WTC11 (cell line): ENCODE results near the gene RNF25. TPM values are rescaled to one million over a fixed set of nuclear protein-coding genes. Genes with fewer than 3 reads are reported as not detected.

ENCODE experiments used
- ATAC-seq: fragments of 200-7000 bp; cut with Tn5 transposase; 2 replicates; pipeline ENCODE4 v1.10.0; 2021; ENCODE audit warnings: mild to moderate bottlenecking, moderate library complexity
- CTCF ChIA-PET: fragments of 300-600 bp; sonication (Branson Sonifier 250); formaldehyde crosslinking; loops from one replicate; lab custom pipeline; 2021; ENCODE audit warnings: antibody characterized with exemption; lab: Charles Lee
- POLR2A ChIA-PET: fragments of 350-600 bp; sonication (Branson Sonifier 250); formaldehyde crosslinking; loops from one replicate; lab custom pipeline; 2021; ENCODE audit warnings: antibody characterized with exemption; lab: Charles Lee
- DNase-seq: peaks from one replicate; pipeline ENCODE4 v3.0.0; 2021; ENCODE audit warnings: low spot score
- H3K27ac Mint-ChIP-seq: 2 replicates; pipeline ENCODE4 v1.8.0; 2021; ENCODE audit warnings: mixed read lengths
- H3K27me3 Mint-ChIP-seq: 2 replicates; pipeline ENCODE4 v1.8.0; 2021; ENCODE audit warnings: low read depth, mild to moderate bottlenecking, moderate library complexity, mixed read lengths
- H3K36me3 Mint-ChIP-seq: 2 replicates; pipeline ENCODE4 v1.8.0; 2021; ENCODE audit warnings: mixed read lengths
- H3K4me1 Mint-ChIP-seq: 2 replicates; pipeline ENCODE4 v1.8.0; 2022; ENCODE audit warnings: mixed read lengths
- H3K4me3 Mint-ChIP-seq: 2 replicates; pipeline ENCODE4 v1.8.0; 2021; ENCODE audit warnings: mild to moderate bottlenecking, moderate library complexity, mixed read lengths
- H3K9me3 Mint-ChIP-seq: 2 replicates; pipeline ENCODE4 v1.8.0; 2021; ENCODE audit warnings: mixed read lengths
- CBFB ChIP-seq: sonication (generic); formaldehyde crosslinking; IDR thresholded peaks from 2 replicates; pipeline ENCODE4 v1.8.1; 2022; ENCODE audit warnings: mild to moderate bottlenecking, low read depth, missing genetic modification reagents
- CREB1 ChIP-seq: sonication (generic); formaldehyde crosslinking; IDR thresholded peaks from 2 replicates; pipeline ENCODE4 v1.8.0; 2023; ENCODE audit warnings: mild to moderate bottlenecking, missing genetic modification reagents
- E2F1 ChIP-seq: sonication (generic); formaldehyde crosslinking; IDR thresholded peaks from 2 replicates; pipeline ENCODE4 v1.8.0; 2022; ENCODE audit warnings: mild to moderate bottlenecking, missing genetic modification reagents
- EMX1 ChIP-seq: fragments of 250-450 bp; sonication (Bioruptor Pico); IDR thresholded peaks from 2 replicates; pipeline ENCODE4 v1.8.0; 2021; ENCODE audit warnings: mild to moderate bottlenecking
- ETV6 ChIP-seq: sonication (generic); formaldehyde crosslinking; IDR thresholded peaks from 2 replicates; pipeline ENCODE4 v1.8.1; 2022; ENCODE audit warnings: mild to moderate bottlenecking, missing genetic modification reagents
- FOXK1 ChIP-seq: sonication (generic); formaldehyde crosslinking; IDR thresholded peaks from 2 replicates; pipeline ENCODE4 v1.8.0; 2022; ENCODE audit warnings: mild to moderate bottlenecking, moderate library complexity, missing genetic modification reagents
- FOXP4 ChIP-seq: sonication (generic); formaldehyde crosslinking; IDR thresholded peaks from 2 replicates; pipeline ENCODE4 v1.8.0; 2022; ENCODE audit warnings: mild to moderate bottlenecking, missing genetic modification reagents
- GABPB1 ChIP-seq: sonication (generic); formaldehyde crosslinking; IDR thresholded peaks from 2 replicates; pipeline ENCODE4 v1.8.1; 2023; ENCODE audit warnings: mild to moderate bottlenecking, missing genetic modification reagents
- GRHL2 ChIP-seq: fragments of 250-450 bp; sonication (Bioruptor Pico); IDR thresholded peaks from 2 replicates; pipeline ENCODE4 v1.8.0; 2022; ENCODE audit warnings: mild to moderate bottlenecking, moderate library complexity; ENCODE audit not compliant: insufficient replicate concordance, severe bottlenecking
- JAZF1 ChIP-seq: fragments of 250-450 bp; sonication (Bioruptor Pico); IDR thresholded peaks from 2 replicates; pipeline ENCODE4 v1.9.0; 2021; ENCODE audit warnings: moderate library complexity, mild to moderate bottlenecking, inconsistent platforms
- MLX ChIP-seq: sonication (generic); formaldehyde crosslinking; IDR thresholded peaks from 2 replicates; pipeline ENCODE4 v1.8.1; 2023; ENCODE audit warnings: mild to moderate bottlenecking, missing genetic modification reagents, moderate library complexity
- NFE2L1 ChIP-seq: sonication (generic); formaldehyde crosslinking; IDR thresholded peaks from 2 replicates; pipeline ENCODE4 v1.8.1; 2023; ENCODE audit warnings: missing genetic modification reagents
- OVOL2 ChIP-seq: fragments of 250-450 bp; sonication (Bioruptor Pico); IDR thresholded peaks from 2 replicates; pipeline ENCODE4 v1.9.0; 2021; ENCODE audit warnings: mild to moderate bottlenecking, borderline replicate concordance
- PREB ChIP-seq: sonication (generic); formaldehyde crosslinking; IDR thresholded peaks from 2 replicates; pipeline ENCODE4 v1.8.1; 2022; ENCODE audit warnings: mild to moderate bottlenecking, missing genetic modification reagents, moderate library complexity, borderline replicate concordance
- SMAD4 ChIP-seq: sonication (generic); formaldehyde crosslinking; IDR thresholded peaks from 2 replicates; pipeline ENCODE4 v1.8.0; 2022; ENCODE audit warnings: mild to moderate bottlenecking, missing genetic modification reagents
- SP1 ChIP-seq: sonication (generic); formaldehyde crosslinking; conservative IDR thresholded peaks from 2 replicates; pipeline ENCODE4 v1.8.1; 2022; ENCODE audit warnings: missing genetic modification reagents
- TEAD4 ChIP-seq: sonication (generic); formaldehyde crosslinking; IDR thresholded peaks from 2 replicates; pipeline ENCODE4 v1.8.0; 2022; ENCODE audit warnings: mild to moderate bottlenecking, missing genetic modification reagents
- ZMAT4 ChIP-seq: fragments of 250-450 bp; sonication (Bioruptor Pico); IDR thresholded peaks from 2 replicates; pipeline ENCODE4 v1.9.0; 2021; ENCODE audit warnings: mild to moderate bottlenecking
- ZNF219 ChIP-seq: sonication (generic); formaldehyde crosslinking; IDR thresholded peaks from 2 replicates; pipeline ENCODE4 v1.8.0; 2023; ENCODE audit warnings: missing genetic modification reagents, mild to moderate bottlenecking, borderline replicate concordance
- ZNF263 ChIP-seq: sonication (generic); formaldehyde crosslinking; IDR thresholded peaks from 2 replicates; pipeline ENCODE4 v1.8.1; 2022; ENCODE audit warnings: low read depth, mild to moderate bottlenecking, moderate library complexity, missing genetic modification reagents
- ZNF425 ChIP-seq: fragments of 250-450 bp; sonication (Bioruptor Pico); conservative IDR thresholded peaks from 2 replicates; pipeline ENCODE4 v1.9.0; 2021; ENCODE audit warnings: mild to moderate bottlenecking
- ZNF512 ChIP-seq: sonication (generic); formaldehyde crosslinking; IDR thresholded peaks from 2 replicates; pipeline ENCODE4 v1.8.1; 2022; ENCODE audit warnings: missing genetic modification reagents, borderline replicate concordance
- ZNF671 ChIP-seq: fragments of 250-450 bp; sonication (Bioruptor Pico); IDR thresholded peaks from 2 replicates; pipeline ENCODE4 v1.8.0; 2021; ENCODE audit warnings: mild to moderate bottlenecking
- total RNA-seq: library from RNA; stranded (reverse); gene quantifications from 3 replicates; pipeline ENCODE4 v1.2.3, GENCODE V29; 2021

Gene RNF25
- total RNA-seq, 1 experiment from 2014 or later = 23.9 TPM

GRCh38 chr2:218709908-218710307 lies 38.1 kb upstream of the RNF25 start:
- POLR2A ChIA-PET = interaction anchor here (0.6 to 1.0 kb wide), 3 partner anchors 51 to 495 kb away, joined by 3 to 7 read pairs (median 3); partner anchors contain the start of genes BCS1L and ZNF142
- TF ChIP-seq CREB1 (CRISPR knock-in tag) (no peak), GRHL2 (CRISPR knock-in tag) (no peak), ZNF219 (CRISPR knock-in tag) (no peak), ZNF671 (CRISPR knock-in tag) (no peak), JAZF1 (no peak), SP1 (no peak), ZNF263 (no peak), PREB (CRISPR knock-in tag) (no peak), OVOL2 (no peak), E2F1 (CRISPR knock-in tag) (no peak), NFE2L1 (no peak)
- peaks cover 11% of the 10 kb centered on the region for H3K4me1 Mint-ChIP-seq
- H3K27ac Mint-ChIP-seq = no peak overlapping the region
- peak overlapping the region; percentile 98 for H3K4me3 Mint-ChIP-seq
- peaks cover 3% of the 10 kb centered on the region; the same call in 1 of the 2 replicates for H3K36me3 Mint-ChIP-seq
- no peak for DNase-seq
- no peaks in the 10 kb centered on the region; the same call in 1 of the 2 replicates for H3K27me3 Mint-ChIP-seq
- CTCF ChIA-PET = interaction anchor here (0.6 to 2.4 kb wide), 28 partner anchors 10 to 291 kb away, joined by 3 to 30 read pairs (median 4); partner anchors contain the start of genes BCS1L, CYP27A1, RNF25 and STK36
- ATAC-seq = no peak
- peaks cover 4% of the 10 kb centered on the region for H3K9me3 Mint-ChIP-seq

- H3K36me3 Mint-ChIP-seq = peaks cover 3% of the 10 kb centered on the region; the same call in 1 of the 2 replicates
- H3K4me3 Mint-ChIP-seq = no peak overlapping the region
- CTCF ChIA-PET = interaction anchor here (0.7 to 1.3 kb wide), 4 partner anchors 21 to 464 kb away, joined by 3 to 8 read pairs (median 4); no protein-coding TSS in a partner anchor
- no peak overlapping the region for H3K27ac Mint-ChIP-seq
- POLR2A ChIA-PET = no interaction called here
- no peak for ATAC-seq
- no peak for DNase-seq
- peaks cover 4% of the 10 kb centered on the region for H3K9me3 Mint-ChIP-seq
- no peak for TF ChIP-seq CREB1 (CRISPR knock-in tag)
- no peak for TF ChIP-seq ZNF263
- no peak for TF ChIP-seq CBFB (CRISPR knock-in tag)
- no peak for TF ChIP-seq FOXK1 (CRISPR knock-in tag)
- no peak for TF ChIP-seq MLX (CRISPR knock-in tag)
- TF ChIP-seq TEAD4 = no peak
- TF ChIP-seq JAZF1 = no peak
- TF ChIP-seq ZNF425 (CRISPR knock-in tag) = no peak
- no peak for TF ChIP-seq FOXP4 (CRISPR knock-in tag)
- no peak for TF ChIP-seq ZMAT4 (CRISPR knock-in tag)
- no peak for TF ChIP-seq ZNF219 (CRISPR knock-in tag)
- no peak for TF ChIP-seq PREB (CRISPR knock-in tag)
- TF ChIP-seq ZNF512 = no peak
- TF ChIP-seq SMAD4 = no peak
- no peak for TF ChIP-seq GABPB1
- no peak for TF ChIP-seq EMX1 (CRISPR knock-in tag)
- TF ChIP-seq ETV6 = no peak
- no peaks in the 10 kb centered on the region; the same call in 1 of the 2 replicates for H3K27me3 Mint-ChIP-seq
- H3K4me1 Mint-ChIP-seq = peaks cover 7% of the 10 kb centered on the region
These were observed 36.3 kb upstream of the RNF25 start for GRCh38 chr2:218708086-218708485.
